BE2C (cell line): Measurements from ENCODE around the gene ITGB2.

Experiments
- DNase-seq: peaks from one replicate; pipeline ENCODE4 v3.0.0-alpha.2; 2020
- H3K27me3 ChIP-seq: fragments of 250-450 bp; sonication (Bioruptor Pico); 2 replicates; pipeline ENCODE4 v1.5.1; 2020; ENCODE audit warnings: mild to moderate bottlenecking
- H3K36me3 ChIP-seq: fragments of 250-450 bp; sonication (Bioruptor Pico); 2 replicates; pipeline ENCODE4 v1.5.1; 2020; ENCODE audit warnings: mild to moderate bottlenecking
- H3K4me1 ChIP-seq: fragments of 250-450 bp; sonication (Bioruptor Pico); 2 replicates; pipeline ENCODE4 v1.5.1; 2020
- H3K4me3 ChIP-seq: 2 replicates; pipeline ENCODE4 v1.5.1; 2011; ENCODE audit warnings: low read depth, low read length
- H3K9me3 ChIP-seq: fragments of 250-450 bp; sonication (Bioruptor Pico); 2 replicates; pipeline ENCODE4 v1.5.1; 2020
- CTCF ChIP-seq: IDR thresholded peaks from 2 replicates; pipeline ENCODE4 v1.5.1; 2012; ENCODE audit warnings: mild to moderate bottlenecking, low read depth, low read length

The ITGB2 gene

GRCh38 chr21:44943686-44944550 is 23.2 kb upstream of the ITGB2 start:
- TF ChIP-seq CTCF = no peak
- H3K9me3 ChIP-seq = no peaks in the 10 kb centered on the region
- H3K36me3 ChIP-seq = peaks cover 44% of the 10 kb centered on the region
- H3K4me1 ChIP-seq = no peaks in the 10 kb centered on the region; the same call in 1 of the 2 replicates
- no peak overlapping the region for H3K4me3 ChIP-seq
- no peaks in the 10 kb centered on the region for H3K27me3 ChIP-seq
- no peak for DNase-seq

GRCh38 chr21:44943005-44943685 is 22.4 kb upstream of the ITGB2 start:
- TF ChIP-seq CTCF = no peak
- H3K36me3 ChIP-seq = peaks cover 44% of the 10 kb centered on the region

DNA sequence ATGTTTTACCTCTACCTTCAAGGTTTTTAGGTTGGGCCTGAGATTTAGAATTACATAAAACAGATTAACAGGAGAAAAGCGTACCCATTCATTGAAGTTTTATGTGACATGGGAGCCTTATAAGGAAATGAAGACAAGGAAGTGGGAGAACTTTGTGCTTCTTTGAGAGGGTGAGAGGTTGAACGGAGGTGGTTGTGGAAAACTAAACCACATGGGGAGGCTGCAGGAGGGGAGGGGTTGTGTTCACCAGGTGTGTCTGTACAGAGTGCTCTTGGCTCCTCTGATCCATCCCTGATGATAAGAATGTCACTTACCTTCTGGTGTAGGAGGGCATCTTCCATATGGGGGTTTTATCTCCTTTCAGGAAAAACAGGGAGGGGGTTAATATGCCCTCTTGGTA is 21.9 kb upstream of the ITGB2 start:
- H3K4me3 ChIP-seq = no peak overlapping the region
- no peak for TF ChIP-seq CTCF
- no peaks in the 10 kb centered on the region for H3K9me3 ChIP-seq
- no peaks in the 10 kb centered on the region for H3K27me3 ChIP-seq
- H3K4me1 ChIP-seq = no peaks in the 10 kb centered on the region; the same call in 1 of the 2 replicates
- H3K36me3 ChIP-seq = peaks cover 40% of the 10 kb centered on the region
- no peak for DNase-seq

More at GRCh38 chr21:44943005-44943685, 22.4 kb upstream of the ITGB2 start:
- no peak for DNase-seq
- H3K9me3 ChIP-seq = no peaks in the 10 kb centered on the region
- no peak overlapping the region for H3K4me3 ChIP-seq
- H3K27me3 ChIP-seq = no peaks in the 10 kb centered on the region
- H3K4me1 ChIP-seq = no peaks in the 10 kb centered on the region; the same call in 1 of the 2 replicates

- peaks cover 34% of the 10 kb centered on the region for H3K36me3 ChIP-seq
Observed at GRCh38 chr21:44941567-44941966, 20.9 kb upstream of the ITGB2 start.

GRCh38 chr21:44940116-44940631 is 19.5 kb upstream of the ITGB2 start:
- TF ChIP-seq CTCF = no peak
- H3K27me3 ChIP-seq = no peaks in the 10 kb centered on the region
- H3K36me3 ChIP-seq = peaks cover 27% of the 10 kb centered on the region
- H3K4me1 ChIP-seq = no peaks in the 10 kb centered on the region; the same call in 1 of the 2 replicates
- peak overlapping the region; percentile 99 for H3K4me3 ChIP-seq
- no peaks in the 10 kb centered on the region for H3K9me3 ChIP-seq
- DNase-seq = no peak

More at GRCh38 chr21:44941567-44941966, 20.9 kb upstream of the ITGB2 start:
- DNase-seq = no peak
- no peaks in the 10 kb centered on the region; the same call in 1 of the 2 replicates for H3K4me1 ChIP-seq
- H3K4me3 ChIP-seq = no peak overlapping the region; the same call in 1 of the 2 replicates
- no peak for TF ChIP-seq CTCF
- no peaks in the 10 kb centered on the region for H3K9me3 ChIP-seq
- no peaks in the 10 kb centered on the region for H3K27me3 ChIP-seq
